Measurements from ENCODE around the gene TRAPPC8.
"Not testable (repeated sequence)": the region's sequence is repeated elsewhere in the genome, so short reads cannot be mapped to it uniquely, and the experiment has no call there.

The TRAPPC8 gene

DNA sequence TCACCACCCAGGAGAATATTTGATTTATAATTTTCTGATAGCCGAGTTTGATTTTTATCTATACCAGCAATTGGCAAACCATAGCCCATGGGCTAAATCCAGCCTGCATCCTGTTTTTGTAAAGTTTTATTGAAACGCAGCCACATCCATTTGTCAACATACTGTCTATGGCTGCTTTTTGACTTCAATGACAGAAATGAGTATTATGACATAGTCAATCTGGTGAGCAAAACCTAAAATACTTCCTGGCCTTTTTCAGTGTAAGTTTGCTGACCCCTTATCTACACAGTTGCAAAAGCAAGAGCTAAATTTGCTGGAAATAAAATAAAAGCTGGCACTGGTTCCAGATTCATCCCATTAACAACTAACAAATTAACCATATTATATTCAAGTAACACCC, 102.4 kb downstream of the TRAPPC8 start:
- DNase-seq: no peak

DNA sequence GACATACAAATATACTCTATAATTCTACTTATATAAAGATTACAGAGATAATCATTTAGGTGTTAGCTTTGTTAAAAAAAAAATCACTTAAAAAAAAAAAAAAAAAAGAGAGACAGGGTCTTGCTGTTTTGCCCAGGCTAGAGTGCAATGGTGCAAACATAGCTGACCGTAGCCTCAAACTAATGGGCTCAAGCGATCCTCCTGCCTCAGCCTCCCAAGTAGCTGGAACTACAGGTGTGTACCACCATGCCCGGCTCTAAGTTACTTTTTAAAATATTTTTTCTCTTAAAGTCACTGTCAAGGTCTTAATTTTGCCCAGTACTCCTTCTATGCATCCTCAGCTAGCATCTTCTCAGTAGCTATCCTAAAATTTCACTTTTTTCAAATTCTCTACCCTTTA, 105.0 kb downstream of the TRAPPC8 start:
- no peak for DNase-seq

DNA sequence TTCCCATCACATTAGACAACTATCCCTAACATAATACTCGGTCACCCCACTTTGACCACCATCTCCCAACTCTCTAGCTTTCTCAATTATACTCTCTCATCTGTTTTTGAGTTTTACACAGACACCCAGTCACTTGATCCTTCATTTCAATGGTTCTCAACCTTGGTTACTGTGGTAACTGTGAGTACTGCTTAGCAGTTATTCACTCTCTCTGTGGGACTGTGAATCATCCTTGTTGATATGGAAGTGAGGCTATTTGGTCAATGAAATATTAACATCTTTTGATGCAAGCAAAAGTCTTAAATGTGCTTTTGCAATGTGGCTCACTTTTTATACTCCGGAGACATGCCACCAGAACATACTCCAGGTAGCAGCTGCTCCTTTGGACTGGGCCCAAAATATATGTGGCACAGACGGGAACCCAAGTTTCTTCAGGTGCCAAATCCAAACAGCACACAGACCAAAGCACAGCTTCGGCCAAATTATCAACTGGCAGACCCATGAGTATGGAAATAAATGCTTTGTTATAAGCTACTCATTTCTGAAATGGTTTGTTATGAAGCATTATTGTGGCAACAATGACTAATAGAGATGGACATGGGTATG, 107.3 kb downstream of the TRAPPC8 start:
- no peak for DNase-seq

DNA sequence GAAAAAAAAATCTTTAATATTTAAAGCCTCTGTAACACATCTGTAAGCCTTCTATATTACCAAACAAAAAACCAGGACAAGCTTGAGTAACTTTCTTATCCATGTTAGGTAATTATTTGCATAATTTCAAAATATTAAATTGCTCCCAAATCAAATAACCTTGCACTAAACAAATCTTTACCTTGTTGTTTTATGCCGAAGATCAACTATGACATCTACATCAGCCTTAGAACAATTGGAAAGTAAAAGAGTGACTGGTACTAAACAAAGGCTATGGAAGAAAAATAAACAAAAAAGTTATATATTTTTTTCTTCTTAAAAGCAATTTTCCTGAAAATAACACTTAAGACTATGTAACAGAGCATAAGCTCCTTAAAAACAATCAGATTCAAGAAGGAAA, 111.0 kb downstream of the TRAPPC8 start:
- DNase-seq: no peak

- no peak for DNase-seq
These were observed 112.2 kb downstream of the TRAPPC8 start for GRCh38 chr18:31830686-31831085.

DNA sequence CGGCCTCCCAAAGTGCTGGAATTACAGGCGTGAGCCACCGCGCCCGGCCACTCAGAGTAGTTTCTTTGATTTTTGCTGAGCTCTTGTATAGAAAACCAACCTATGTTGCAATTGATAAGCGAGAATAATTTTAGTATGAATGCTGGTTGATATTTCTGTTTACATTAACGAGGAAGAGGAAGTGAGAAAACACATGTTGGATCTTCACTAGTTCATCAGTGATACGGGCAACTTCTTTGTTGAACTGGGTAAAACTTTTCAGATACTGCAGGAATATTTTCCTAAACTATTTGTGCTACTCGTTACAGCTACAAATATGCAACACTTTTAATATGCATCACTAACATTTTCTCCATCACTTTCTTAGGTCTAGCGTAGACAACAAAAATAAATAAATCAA, 114.3 kb downstream of the TRAPPC8 start:
- DNase-seq: no peak

DNA sequence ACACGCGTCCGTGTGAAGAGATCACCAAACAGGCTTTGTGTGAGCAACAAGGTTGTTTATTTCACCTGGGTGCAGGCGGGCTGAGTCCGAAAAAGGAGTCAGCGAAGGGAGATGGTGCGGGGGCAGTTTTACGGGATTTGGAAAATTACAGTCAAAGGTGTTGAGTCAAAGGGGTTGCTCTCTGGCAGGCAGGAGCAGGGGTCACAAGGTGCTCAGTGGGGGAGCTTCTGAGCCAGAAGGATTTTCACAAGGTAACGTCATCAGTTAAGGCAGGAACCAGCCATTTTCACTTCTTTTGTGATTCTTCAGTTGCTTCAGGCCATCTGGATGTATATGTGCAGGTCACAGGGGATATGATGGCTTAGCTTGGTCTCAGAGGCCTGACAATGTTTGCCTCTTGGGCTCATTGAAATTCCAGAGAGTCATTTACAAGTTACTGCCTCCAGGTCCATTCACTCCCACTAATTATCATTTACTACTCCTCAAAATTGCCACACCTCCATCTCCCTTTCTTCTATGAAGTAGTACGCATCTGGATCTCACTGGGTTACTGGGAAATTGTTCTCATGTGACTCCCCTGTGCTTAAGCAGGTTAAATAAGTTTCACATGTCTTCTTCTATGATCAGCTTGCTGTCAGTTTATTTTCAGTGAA, 116.1 kb downstream of the TRAPPC8 start:
- not testable (repeated sequence) for DNase-seq

DNA sequence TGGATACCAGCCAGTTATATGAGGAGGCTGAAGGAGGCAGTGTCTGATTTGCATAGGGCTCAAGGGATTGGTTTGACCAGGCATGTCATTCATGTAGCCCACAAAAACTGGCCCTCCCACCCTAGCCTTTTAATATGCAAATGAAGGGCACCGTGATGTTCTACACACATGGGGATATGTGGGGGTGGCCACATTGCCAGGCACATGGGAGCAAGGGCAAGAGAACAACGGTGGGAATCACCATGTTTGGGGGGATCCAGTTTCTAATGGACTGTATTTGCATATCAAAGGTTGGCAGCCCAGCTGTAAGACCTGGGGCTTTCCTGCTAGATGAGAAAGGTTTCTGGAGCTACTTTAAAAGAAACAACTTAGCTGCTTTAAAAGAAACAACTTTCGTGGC, 117.2 kb downstream of the TRAPPC8 start:
- no peak for DNase-seq

GRCh38 chr18:31821545-31822171, 121.3 kb downstream of the TRAPPC8 start:
- DNase-seq: no peak

DNA sequence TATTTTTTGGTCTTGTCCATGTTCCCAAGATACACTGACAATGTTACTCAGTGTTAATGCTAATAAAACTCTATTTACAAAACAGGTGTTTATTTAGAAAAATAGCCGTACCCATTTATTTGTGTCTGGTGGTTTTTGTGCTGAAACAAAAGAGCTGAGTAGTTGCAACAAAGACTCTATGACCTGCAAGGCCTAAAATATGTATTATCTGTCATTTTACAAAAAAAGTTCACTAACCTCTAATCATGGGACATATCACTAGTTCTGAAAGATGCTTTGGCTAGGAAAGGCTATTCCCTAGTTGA, 123.1 kb downstream of the TRAPPC8 start:
- DNase-seq: no peak

- no peak for DNase-seq
These were observed 123.6 kb downstream of the TRAPPC8 start for GRCh38 chr18:31819106-31819924.

GRCh38 chr18:31814132-31814531, 128.8 kb downstream of the TRAPPC8 start:
- DNase-seq: no peak

GRCh38 chr18:31810336-31811130, 132.4 kb downstream of the TRAPPC8 start:
- DNase-seq: not testable (repeated sequence)

DNA sequence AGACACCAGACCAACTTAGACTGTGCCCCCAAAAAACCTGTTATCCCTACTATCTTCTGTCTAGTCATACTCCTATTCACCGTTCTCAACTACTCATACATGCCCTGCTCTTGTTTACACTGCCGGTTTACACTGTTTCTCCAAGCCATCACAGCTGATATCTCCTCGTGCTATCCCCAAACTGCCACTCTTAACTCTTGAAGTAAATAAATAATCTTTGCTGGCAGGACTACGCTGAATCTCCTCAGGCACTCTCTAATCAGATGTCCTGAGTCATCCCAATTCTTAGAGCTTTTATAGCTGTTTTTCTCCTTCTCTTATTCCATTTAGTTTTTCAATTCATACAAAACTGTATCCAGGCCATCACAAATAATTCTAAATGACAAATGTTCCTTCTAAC, 133.9 kb downstream of the TRAPPC8 start:
- DNase-seq: not testable (repeated sequence)

GRCh38 chr18:31801078-31801477, 141.8 kb downstream of the TRAPPC8 start:
- no peak for DNase-seq

DNA sequence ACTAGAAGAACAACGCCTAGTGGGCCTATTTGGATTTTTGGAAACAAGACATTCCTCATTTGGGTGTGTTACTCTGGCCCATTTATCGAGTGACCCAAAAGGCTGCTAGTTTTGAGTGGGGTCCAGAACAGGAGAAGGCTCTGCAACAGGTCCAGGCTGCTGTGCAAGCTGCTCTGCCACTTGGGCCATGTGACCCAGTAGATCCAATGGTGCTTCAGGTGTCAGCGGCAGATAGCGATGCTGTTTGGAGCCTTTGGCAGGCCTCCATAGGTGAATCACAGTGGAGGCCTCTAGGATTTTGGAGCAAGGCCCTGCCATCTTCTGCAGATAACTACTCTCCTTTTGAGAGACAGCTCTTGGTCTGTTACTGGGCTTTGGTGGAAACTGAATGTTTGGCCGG, 143.7 kb downstream of the TRAPPC8 start:
- DNase-seq: not testable (repeated sequence)

DNA sequence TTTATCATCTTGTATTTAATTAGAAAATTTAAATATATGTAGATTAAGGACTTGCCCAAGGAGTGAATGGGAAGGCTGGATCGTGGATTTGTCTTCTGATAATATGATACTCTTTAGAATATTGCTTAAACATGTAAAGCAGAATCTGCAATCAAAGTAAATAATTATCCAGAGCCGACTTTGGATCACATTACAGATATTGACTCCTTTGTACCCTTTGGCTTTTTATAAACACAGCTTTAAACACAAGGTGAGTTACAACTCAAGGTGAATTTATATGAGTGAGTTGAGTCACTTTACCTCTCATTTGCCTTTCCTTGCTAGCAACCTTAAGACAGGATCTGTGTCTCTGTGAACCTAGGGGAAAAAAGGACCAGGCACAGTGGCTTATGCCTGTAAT, 144.5 kb downstream of the TRAPPC8 start:
- no peak for DNase-seq

GRCh38 chr18:31795747-31796146, 147.2 kb downstream of the TRAPPC8 start:
- no peak for DNase-seq

GRCh38 chr18:31793531-31793930, 149.4 kb downstream of the TRAPPC8 start:
- DNase-seq: no peak

DNA sequence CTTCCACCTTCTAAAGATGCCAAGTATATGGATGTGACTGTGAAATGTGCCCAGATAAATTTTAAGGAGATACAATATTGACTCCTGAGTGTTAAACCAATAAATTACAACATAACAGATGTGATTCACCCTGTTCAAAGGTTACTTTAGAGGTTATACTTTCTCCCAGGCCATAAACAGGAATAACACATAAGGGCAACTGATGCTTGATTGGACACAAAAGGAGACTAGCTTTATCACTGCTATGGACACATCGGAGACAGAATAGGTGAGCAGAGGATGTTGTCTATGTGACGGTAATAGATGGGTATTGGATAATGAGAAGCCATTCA, 150.4 kb downstream of the TRAPPC8 start:
- DNase-seq: no peak

GRCh38 chr18:31791817-31792579, 150.9 kb downstream of the TRAPPC8 start:
- no peak for DNase-seq

DNA sequence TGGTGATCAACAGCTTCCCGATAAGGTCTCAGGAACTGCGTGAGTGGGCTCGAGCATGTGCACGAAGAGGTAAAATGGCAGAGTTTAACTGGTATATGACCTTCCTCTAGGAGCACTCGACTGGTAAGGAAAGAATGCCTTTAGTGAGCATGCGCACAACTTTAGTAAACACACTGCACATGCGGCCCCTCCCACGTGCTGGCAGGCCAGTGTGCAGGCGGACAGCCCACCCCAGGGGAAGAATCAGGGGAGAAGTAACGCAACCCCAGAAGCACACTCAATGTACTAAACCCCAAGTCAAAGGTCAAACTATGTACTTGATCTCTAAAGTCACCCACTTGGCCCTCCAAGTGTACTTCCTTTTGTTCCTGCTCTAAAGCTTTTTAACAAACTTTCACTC, 153.5 kb downstream of the TRAPPC8 start:
- no peak for DNase-seq
